GM04503 (cell line): ENCODE results near the gene SSTR4.
"Not testable (repeated sequence)": the region's sequence is repeated elsewhere in the genome, so short reads cannot be mapped to it uniquely, and the experiment has no call there.

Experiments used
- DNase-seq: peaks from one replicate; pipeline ENCODE4 v3.0.0-alpha.2; 2012; ENCODE audit warnings: low read depth

SSTR4 gene

DNA sequence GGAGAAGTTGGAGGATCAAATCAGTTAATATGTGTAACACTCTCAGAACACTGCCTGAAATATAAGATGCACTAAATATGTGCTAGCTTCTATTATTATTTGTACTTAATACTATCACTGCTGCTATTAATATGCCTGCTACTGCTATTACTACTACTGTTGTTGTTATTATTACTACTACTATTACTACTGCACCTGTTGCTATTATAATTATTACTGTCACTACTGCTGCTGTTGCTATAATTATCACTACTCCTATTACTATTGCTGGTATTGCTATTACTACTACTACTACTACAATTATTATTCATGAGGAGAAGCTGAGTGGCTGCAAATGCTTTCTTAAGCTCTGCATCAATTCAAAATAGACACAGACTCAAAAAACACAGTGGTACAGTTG is 16.7 kb upstream of the SSTR4 start:
- DNase-seq: no peak

DNA sequence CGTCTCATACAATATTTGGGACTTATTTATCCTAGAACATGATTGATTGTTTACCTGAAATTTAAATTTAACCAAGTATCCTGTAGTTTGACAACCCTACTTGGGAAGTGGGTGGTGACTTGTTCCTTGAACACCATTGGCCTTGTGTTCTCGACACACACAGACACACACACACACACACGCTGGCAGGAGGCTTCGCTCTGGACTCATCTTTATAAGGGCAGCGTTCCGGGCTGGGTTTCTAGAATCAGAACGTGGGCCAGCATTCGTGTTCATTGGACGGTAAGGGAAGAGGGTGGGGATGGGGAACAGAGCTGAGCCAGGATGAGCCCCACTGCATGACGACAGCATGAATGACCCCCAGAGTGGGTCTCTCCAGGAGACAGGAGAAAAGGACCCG is 16.2 kb upstream of the SSTR4 start:
- no peak for DNase-seq

DNA sequence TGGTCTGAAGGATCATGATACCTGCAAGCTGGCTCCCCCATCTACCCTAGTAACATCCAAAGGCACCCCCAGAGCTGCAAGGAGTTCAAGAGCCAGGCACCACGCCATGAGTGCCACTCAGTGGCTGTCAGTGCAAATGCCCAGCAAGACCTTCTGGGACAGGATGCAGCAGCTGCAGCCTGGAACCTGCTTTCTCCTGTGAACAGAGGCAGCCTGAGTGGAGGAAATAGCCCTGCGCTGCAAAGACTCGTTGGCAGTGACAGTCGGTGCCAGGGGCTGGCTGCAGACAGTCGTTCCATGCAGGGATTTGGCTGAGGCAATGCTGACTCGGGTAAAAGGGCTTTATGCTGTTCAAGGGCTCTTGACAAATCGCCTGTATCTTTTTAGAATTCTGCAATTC is 15.7 kb upstream of the SSTR4 start:
- DNase-seq: no peak

DNA sequence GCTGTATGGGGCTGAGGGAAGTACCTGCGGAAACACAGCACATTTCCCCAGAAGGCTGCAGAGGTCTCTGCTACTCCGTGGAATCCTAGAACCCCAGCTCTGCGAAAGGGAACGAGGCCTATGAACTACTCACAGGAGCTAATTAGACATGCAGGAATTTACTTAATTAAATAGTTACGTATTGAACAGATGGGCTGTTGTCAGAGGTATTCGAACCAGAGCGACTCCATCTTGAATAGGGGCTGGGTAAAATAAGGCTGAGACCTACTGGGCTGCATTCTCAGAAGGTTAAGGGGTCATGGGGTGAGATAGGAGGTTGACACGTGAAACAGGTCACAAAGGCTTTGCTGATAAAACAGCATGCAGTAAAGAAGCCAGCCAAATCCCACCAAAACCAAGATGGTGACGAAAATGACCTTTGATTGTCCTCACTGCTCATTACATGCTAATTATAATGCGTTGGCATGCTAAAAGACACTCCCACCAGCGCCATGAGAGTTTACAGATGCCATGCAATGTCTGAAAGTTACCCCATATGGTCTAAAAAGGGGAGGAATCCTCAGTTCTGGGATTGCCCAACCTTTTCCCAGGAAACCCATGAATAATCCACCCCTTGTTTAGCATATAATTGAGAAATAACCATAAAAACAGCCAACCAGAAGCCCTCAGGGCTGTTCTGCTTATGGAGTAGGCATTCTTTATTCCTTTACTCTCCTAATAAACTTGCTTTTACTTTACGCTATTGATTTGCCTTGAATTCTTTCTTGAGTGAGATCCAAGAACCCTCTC is 14.7 kb upstream of the SSTR4 start:
- no peak for DNase-seq

DNA sequence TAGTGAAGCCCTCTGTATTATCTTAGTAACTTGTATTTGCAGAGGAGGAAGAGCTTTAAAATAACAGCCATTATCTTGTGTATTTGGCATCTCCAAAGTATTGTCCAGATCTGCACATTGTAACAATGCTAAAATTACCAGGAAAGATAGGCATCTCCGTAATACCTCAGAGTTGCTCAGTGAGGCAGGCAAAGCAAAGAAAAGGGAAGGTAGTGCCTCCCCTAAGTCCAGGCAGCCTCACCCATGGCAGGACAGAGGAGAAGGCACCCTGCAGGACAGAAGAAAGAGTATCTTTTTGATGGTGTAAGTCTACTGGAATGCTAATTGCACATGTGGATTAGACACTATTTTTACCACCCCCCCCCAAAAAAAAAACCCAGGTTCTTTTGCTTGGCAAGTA is 13.6 kb upstream of the SSTR4 start:
- DNase-seq: no peak

DNA sequence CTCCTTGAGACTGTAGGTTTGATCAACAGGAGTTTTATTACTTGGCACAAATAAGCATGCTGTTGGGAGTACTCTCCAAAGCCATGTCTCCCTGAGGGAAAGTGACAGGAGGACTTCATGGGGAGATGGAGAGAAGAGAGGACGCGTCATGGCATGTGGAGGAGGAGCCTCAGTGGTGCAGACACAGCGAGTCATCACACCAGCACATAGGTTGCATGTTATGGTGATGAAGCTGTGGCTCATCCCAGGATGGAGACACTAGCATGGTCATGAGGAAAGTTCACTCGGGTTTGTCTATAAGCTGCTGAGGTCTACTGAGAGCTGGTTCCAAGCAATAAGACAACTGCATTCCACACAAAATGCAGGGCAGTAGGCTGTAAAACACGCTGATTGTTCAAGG is 13.2 kb upstream of the SSTR4 start:
- no peak for DNase-seq

DNA sequence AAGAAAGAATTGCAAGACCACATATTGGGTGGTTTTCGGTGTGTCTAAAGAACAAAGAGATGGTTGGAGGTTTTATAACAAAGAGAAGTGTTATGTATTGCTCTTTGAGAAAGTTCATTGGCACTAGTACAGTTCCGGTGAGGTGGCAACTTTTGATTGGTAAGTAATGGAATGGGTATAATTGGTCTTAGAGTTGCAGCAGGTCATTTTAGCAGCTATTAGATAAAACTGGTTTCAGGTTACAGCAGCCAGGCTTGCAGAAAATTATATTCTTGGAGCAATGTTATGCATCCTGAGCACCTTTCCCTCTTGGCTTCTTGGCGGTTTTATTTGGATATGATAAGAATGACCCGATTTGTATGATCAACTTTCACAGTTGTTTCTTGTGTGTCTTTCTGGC is 12.3 kb upstream of the SSTR4 start:
- DNase-seq: no peak

DNA sequence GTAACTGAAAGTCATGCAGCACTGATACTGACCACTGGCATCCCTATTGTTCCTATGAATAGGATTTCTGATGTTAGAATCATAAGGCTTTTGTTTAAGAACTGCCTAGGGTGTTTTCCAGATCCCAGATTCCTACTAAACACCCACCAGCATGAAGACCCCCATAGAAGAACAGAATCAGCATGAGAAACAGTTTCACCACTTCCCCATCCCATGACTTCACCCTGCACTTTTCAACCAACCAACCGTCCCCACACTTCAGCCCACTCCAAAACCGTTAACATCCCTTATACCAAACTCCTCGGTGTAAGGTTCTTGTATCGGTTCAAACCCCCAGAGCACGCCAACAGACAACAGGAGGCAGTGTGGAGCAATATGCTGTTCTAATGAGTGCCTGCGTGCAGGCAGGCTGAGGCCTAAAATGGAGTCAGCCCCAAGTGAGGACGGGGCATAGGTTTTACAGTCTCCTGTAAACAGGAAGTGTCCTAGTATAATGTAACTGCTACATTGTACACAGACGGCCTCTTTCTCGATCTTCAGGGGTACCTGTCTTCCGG is 11.4 kb upstream of the SSTR4 start:
- DNase-seq: no peak

DNA sequence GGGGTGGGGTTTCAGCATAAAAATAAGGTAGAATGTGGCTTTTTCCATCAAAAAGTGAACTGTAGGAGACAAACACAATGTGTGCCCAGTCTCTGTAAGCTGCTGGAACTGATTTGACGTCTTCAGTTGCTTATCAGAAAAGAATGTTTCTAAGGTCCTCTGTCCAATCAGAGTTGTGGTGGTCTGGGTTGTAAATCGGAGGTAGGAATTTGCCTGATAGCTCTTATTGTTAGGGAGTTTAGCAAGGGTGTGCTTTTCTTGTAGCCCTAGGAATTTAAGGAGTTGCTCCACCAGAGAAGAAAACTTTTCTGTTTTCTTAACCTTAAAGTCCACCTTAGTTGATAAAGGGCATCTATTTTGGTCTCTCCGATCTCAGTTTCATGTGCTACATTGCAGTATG is 10.4 kb upstream of the SSTR4 start:
- no peak for DNase-seq

DNA sequence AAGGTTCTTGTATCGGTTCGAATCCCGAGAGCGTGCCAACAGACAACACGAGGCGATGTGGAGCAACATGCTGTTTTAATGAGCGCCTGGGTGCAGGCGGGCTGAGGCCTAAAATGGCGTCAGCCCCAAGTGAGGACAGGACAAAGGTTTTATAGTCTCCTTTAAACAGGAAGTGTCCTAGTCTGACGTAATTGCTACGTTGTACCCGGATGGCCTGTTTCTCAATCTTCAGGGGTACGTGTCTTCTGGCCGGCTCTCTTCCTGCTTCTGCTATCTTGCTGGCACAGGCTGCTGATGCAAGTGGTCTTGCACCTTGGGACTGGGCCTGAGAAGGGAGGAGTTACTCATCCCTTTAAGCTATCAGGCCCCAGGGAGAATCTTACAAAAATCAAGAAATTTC is 9.6 kb upstream of the SSTR4 start:
- not testable (repeated sequence) for DNase-seq

DNA sequence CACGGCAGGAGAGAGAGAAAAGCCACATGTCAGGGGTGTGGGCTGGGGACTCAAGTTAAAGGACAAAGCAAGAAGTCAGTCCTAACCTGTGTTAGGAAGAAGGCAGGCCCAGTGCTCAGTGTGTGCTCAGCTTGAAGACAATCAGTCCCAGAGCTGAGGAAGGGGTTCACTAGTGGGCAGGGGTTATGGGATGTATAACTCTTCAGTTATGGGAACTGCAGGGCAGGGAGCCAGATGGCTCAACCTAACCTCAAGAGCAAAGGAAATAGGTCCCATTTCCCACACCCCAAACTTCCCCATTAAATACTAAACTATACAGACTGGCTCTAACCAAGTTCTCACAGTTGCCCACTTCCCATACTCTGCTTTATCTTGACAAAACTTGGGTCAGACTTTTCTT is 7.4 kb upstream of the SSTR4 start:
- DNase-seq: no peak

DNA sequence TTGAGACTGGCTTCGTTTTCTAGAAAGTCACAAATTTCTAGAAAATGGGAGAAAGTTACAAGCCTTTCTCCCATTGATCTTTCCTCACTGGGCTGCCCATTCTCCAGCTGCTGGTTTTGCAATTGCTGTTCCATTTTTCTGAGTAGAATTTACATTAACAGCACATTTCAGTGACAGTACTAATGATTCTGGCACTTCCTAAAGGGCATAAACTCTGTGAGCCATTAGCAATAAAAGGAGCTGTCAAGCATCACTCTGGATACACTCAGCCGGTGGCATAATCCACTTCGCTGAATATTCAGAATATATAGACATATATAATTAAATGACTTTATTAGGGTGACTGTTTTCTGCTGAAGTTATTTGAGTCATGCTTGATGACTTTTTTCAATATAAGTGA is 6.7 kb upstream of the SSTR4 start:
- DNase-seq: no peak

DNA sequence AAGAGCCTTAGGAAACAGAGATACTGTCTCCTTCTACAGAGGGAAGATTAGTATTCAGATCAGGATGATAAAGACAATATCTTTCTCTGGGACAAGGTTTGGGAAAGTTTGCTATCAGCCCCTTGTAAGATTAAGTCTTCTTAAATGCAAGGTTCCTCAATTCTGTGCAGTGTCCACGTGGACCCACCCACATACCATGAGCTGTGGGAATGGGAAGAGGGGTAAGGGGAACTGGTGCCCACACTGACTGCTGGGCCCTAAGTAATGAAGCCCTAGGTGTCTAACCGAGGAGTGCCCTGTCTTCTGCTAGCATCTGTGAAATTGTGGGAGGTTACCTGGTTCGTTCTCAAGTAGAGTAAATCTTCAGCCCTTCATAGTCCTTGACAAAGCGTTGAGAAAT is 5.8 kb upstream of the SSTR4 start:
- no peak for DNase-seq

DNA sequence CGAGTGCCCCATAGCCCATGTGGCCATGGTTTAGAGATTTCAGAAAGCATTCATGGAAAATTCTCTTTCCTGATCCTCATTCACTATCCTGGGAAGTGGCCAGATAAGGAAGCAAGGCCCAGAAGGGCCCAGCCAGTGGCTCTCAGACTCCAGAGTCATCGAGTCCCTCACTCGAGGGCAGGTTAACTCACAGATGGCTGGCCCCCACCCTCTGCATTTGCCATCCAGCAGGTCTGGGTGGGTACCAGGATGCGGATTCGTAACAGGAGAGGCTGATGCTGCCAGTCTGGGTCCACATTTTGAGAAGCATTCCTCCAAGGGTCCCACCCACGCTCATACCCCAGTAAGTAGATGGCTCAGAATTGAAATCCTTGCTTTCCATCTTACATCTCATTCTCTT is 3.8 kb upstream of the SSTR4 start:
- DNase-seq: no peak

DNA sequence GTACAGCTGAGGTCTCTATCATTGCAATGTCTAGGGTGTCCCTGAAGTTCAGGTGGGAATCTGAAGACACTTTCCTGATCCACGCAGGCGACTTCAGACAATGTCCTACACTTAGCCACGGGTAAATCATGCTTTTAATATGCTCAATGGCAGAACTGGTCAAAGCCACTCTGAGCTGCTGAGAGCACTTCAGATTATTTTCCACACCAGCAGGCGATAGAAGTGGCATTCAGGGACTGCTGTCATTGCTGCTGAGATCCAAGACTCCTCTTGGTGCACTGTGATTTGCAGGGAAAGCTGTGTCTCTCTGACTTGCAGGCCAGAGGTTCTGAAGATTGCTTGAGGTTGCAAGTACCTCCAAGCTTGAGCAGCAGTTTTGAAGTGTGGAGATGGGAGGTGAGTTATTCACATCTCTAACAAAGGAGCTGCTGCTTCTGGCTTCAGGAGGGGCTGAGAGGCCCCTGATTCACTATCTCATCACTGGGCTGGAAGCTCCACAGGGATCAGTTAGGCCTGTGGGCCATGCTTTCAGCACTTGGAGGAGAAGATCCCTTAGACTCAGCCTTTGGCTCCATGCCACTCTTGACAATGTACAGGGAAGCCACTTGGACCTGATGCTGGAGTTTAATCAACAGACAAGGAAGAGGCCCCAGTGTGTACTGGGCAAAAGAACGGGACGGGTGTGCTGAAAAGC is 2.9 kb upstream of the SSTR4 start:
- no peak for DNase-seq

DNA sequence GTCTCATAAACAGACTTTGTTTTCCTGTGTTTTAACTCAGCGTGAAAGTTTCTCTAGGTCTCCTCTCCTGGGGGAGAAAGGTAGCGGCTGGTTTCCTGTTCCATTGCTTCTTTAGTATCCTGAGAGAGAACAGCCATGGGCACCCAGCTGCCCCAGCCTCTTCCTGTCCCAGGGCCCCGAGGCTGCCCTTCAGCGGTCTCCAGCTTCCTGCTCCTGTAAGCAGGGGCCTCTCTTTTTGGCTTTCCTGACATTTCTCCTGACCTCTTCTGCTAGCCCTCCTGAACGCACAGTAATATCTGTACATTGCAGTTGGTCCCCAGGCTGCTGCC is 2.4 kb upstream of the SSTR4 start:
- no peak for DNase-seq

DNA sequence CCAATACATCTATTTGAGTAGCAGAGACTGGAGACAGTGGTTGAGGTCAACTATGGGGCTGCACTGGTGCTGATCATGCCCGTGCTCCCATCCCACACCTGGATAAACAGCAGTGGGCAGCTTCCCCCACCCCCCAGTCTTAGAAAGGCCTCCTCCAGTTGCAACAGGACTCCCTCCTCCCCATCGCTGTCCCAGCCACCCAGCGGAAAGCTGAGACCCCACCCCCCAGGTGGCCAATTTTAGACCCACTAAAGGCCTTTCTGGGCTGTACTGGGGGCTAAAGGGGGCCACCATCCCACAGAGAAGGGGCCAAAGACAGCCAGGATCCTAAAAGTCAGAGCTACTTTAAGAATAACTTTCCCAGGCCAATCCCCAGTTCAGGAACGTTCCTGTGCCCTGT is 1.2 kb upstream of the SSTR4 start:
- no peak for DNase-seq

DNA sequence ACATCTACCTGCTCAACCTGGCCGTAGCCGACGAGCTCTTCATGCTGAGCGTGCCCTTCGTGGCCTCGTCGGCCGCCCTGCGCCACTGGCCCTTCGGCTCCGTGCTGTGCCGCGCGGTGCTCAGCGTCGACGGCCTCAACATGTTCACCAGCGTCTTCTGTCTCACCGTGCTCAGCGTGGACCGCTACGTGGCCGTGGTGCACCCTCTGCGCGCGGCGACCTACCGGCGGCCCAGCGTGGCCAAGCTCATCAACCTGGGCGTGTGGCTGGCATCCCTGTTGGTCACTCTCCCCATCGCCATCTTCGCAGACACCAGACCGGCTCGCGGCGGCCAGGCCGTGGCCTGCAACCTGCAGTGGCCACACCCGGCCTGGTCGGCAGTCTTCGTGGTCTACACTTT is 619 bp downstream of the SSTR4 start:
- no peak for DNase-seq

DNA sequence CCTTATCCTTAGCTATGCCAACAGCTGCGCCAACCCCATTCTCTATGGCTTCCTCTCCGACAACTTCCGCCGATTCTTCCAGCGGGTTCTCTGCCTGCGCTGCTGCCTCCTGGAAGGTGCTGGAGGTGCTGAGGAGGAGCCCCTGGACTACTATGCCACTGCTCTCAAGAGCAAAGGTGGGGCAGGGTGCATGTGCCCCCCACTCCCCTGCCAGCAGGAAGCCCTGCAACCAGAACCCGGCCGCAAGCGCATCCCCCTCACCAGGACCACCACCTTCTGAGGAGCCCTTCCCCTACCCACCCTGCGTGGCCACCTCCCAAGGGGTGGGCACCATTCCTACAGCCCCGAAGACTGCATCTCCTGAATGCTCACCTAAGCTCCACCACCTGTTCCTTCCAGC is 1.3 kb downstream of the SSTR4 start:
- DNase-seq: no peak

DNA sequence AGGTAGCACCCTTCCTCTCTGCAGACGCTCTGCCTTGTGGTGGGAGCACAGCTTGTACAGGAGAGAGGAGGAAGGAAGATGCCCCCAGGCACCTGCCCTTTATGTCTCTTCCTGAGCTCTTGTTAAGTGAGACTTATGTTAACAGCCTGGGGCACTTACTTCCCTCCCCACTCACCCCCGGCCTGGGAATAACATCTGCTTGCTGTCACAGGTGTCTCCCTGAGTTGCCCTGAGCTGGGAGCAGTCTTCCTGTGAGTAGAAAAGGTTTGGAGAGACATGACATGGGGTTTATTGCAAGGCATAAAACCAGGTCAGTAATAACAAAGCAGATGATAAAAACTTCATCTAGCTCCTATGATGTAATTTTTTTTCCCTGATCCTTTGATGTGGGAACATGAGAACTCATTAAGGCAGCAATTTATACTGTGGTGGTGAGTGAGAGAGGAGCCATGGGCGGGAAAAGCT is 1.9 kb downstream of the SSTR4 start:
- no peak for DNase-seq

DNA sequence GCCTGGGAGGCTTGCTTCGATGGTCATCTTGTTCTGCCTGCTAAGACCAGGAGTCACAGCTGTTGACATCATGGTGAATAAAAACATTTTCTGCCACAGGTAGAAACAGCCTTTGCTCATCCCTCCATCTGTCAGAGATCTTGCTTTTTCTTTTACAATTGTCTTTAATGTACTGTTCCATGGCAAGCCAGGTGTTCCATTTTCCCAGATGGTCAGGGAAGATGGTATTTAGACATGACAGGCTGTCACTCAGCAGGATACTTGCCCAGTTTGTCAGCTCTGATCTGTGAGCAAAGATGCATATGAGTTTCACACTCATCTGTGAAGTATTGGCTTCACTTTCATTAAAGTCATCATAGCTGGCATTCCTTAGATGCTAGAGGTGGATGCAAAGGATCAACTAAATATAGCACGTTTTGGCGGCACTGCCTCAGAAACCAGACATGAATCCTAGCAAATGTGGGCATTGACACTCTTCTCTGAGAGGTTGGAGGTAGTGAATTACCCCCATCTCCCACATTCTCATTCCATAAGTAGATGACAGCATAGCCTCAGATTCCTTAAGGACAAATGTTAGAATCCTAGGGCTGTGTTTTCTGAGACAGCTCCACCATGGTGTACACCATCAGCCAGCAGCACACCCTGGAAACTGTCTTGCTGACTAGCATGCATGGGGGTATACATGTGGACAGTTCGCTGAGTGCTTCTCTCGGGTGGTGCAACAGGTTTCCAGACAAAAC is 4.2 kb downstream of the SSTR4 start:
- DNase-seq: no peak

DNA sequence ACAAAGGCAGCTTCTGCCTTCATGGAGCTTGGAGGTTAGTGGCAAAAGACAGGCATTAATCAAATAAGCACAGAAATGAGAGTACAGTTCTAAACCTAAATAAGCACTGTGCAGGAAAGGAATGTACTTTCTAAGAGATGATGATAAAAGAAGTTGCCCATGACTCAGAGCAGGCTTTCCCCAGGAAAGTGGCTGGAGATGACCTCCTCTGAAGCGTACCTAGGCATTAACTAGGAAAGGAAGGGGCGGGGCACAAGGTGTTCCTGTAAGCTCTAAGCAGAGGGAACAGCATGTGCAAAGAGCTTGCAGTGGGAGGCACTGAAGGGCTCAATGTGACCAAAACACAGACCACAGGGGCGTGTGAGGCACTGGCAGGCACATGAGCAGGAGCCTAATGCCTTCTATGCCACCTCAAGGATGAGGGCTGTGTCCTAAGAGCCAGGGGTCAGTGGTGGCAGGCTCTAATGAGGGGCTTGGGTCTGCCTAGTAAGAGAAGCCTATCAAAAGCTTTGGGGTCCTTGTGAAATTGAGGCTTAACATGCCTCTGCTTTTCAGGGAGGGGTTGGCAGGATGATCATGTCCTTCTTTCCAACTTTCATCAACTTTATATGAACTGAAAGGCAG is 4.9 kb downstream of the SSTR4 start:
- no peak for DNase-seq

DNA sequence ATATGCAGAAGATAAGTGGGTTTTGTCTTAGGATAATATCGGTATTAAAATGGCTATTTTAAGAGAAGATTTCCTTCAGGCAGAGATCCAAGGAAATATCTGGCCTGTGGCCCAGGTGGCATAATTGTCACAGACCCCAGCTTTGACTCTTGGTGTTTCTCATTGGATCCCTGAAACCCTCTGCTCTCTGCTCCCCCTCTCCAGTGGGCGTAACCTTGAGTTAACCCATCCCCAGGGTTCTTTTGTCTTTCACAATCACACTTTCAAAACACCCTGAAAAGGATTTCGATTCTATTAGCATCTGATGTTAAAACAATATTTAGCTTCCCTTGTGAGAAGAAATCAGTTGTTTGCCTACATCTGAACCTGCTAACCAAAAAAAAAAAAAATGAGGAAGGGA is 7.2 kb downstream of the SSTR4 start:
- DNase-seq: no peak
